ENCODE results near the gene EPB41L1.

EPB41L1 gene

DNA sequence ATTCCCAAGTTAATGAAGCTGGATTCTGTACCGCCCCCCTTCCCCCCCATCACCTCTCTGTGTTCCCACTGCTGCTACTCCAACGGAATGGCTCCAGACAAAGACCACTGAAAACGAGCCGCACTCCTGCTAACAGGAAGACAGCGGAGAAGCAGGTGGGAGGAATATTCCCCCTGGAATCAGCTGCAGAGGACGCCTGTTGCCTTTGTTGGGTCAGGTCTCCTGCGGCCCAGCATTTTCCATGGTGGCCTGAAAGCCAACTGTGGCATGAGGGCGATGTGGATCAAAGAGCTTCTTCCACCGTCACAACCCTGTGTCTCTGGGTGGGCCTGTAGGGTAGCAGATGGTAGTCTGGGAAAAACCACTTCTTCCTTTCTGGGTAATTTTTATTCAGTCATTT is 98.5 kb downstream of the EPB41L1 start:
- Histone ChIP-seq H3K4me2 (ENCODE audit: insufficient read depth, low read length) (no peak overlapping the region), H3K27me3 (ENCODE audit: insufficient read depth, low read length, poor library complexity) (no peaks in the 10 kb centered on the region), H2AFZ (ENCODE audit: low read depth, low read length) (no peak overlapping the region), H3K4me1 (ENCODE audit: insufficient read depth, low read length) (no peaks in the 10 kb centered on the region), H3K79me2 (ENCODE audit: insufficient read depth, low read length) (peaks cover 34% of the 10 kb centered on the region), H3K36me3 (ENCODE audit: insufficient read depth, low read length) (peaks cover 92% of the 10 kb centered on the region), H3K27ac (ENCODE audit: low read length) (no peak overlapping the region), H3K9me3 (ENCODE audit: insufficient read depth, low read length, severe bottlenecking) (no peaks in the 10 kb centered on the region), H3K9ac (ENCODE audit: low read depth, low read length) (no peak overlapping the region), H3K4me3 (ENCODE audit: low read depth in 1 of 2, low read length in 2 of 2) (no peak overlapping the region), H4K20me1 (ENCODE audit: insufficient read depth, low read length) (peaks cover 39% of the 10 kb centered on the region)
- TF ChIP-seq, protein P1, sequence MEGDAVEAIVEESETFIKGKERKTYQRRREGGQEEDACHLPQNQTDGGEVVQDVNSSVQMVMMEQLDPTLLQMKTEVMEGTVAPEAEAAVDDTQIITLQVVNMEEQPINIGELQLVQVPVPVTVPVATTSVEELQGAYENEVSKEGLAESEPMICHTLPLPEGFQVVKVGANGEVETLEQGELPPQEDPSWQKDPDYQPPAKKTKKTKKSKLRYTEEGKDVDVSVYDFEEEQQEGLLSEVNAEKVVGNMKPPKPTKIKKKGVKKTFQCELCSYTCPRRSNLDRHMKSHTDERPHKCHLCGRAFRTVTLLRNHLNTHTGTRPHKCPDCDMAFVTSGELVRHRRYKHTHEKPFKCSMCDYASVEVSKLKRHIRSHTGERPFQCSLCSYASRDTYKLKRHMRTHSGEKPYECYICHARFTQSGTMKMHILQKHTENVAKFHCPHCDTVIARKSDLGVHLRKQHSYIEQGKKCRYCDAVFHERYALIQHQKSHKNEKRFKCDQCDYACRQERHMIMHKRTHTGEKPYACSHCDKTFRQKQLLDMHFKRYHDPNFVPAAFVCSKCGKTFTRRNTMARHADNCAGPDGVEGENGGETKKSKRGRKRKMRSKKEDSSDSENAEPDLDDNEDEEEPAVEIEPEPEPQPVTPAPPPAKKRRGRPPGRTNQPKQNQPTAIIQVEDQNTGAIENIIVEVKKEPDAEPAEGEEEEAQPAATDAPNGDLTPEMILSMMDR (IDR thresholded peaks at IDR 0.05; ENCODE audit: borderline replicate concordance, extremely low read depth, low read length, poor library complexity, severe bottlenecking), result no peak
- no peak for TF ChIP-seq EZH2 (IDR thresholded peaks at IDR 0.05; ENCODE audit: borderline replicate concordance, low read depth, low read length, severe bottlenecking)
- no peak for ATAC-seq (ENCODE audit: insufficient read depth, low read depth)
- no peak for DNase-seq

GRCh38 chr20:36254076-36254475 is 99.5 kb downstream of the EPB41L1 start:
- Histone ChIP-seq H3K27ac (ENCODE audit: low read length) (no peak overlapping the region), H3K4me1 (ENCODE audit: insufficient read depth, low read length) (no peaks in the 10 kb centered on the region), H3K36me3 (ENCODE audit: insufficient read depth, low read length) (peaks cover 85% of the 10 kb centered on the region), H3K79me2 (ENCODE audit: insufficient read depth, low read length) (peaks cover 26% of the 10 kb centered on the region), H2AFZ (ENCODE audit: low read depth, low read length) (no peak overlapping the region), H3K27me3 (ENCODE audit: insufficient read depth, low read length, poor library complexity) (no peaks in the 10 kb centered on the region), H3K9me3 (ENCODE audit: insufficient read depth, low read length, severe bottlenecking) (no peaks in the 10 kb centered on the region), H3K4me2 (ENCODE audit: insufficient read depth, low read length) (no peak overlapping the region), H3K9ac (ENCODE audit: low read depth, low read length) (no peak overlapping the region), H3K4me3 (ENCODE audit: low read depth in 1 of 2, low read length in 2 of 2) (no peak overlapping the region), H4K20me1 (ENCODE audit: insufficient read depth, low read length) (peaks cover 42% of the 10 kb centered on the region)
- TF ChIP-seq, protein P1 (IDR thresholded peaks at IDR 0.05; ENCODE audit: borderline replicate concordance, extremely low read depth, low read length, poor library complexity, severe bottlenecking), result no peak
- TF ChIP-seq EZH2 (IDR thresholded peaks at IDR 0.05; ENCODE audit: borderline replicate concordance, low read depth, low read length, severe bottlenecking), result no peak
- no peak for DNase-seq
- no peak for ATAC-seq (ENCODE audit: insufficient read depth, low read depth)

- H4K20me1 ChIP-seq (ENCODE audit: insufficient read depth, low read length), result peaks cover 37% of the 10 kb centered on the region
- no peak for ATAC-seq (ENCODE audit: insufficient read depth, low read depth)
- H3K27me3 ChIP-seq (ENCODE audit: insufficient read depth, low read length, poor library complexity), result no peaks in the 10 kb centered on the region
Observed at GRCh38 chr20:36255445-36255844, 100.9 kb downstream of the EPB41L1 start.

More at GRCh38 chr20:36255445-36255844, 100.9 kb downstream of the EPB41L1 start:
- Histone ChIP-seq H3K4me1 (ENCODE audit: insufficient read depth, low read length) (no peaks in the 10 kb centered on the region), H3K4me3 (ENCODE audit: low read depth in 1 of 2, low read length in 2 of 2) (no peak overlapping the region), H3K4me2 (ENCODE audit: insufficient read depth, low read length) (no peak overlapping the region), H3K36me3 (ENCODE audit: insufficient read depth, low read length) (peaks cover 73% of the 10 kb centered on the region), H3K27ac (ENCODE audit: low read length) (no peak overlapping the region), H3K9ac (ENCODE audit: low read depth, low read length) (no peak overlapping the region), H2AFZ (ENCODE audit: low read depth, low read length) (no peak overlapping the region), H3K79me2 (ENCODE audit: insufficient read depth, low read length) (peaks cover 19% of the 10 kb centered on the region), H3K9me3 (ENCODE audit: insufficient read depth, low read length, severe bottlenecking) (no peaks in the 10 kb centered on the region)
- TF ChIP-seq EZH2 (IDR thresholded peaks at IDR 0.05; ENCODE audit: borderline replicate concordance, low read depth, low read length, severe bottlenecking), result no peak
- TF ChIP-seq, protein P1 (IDR thresholded peaks at IDR 0.05; ENCODE audit: borderline replicate concordance, extremely low read depth, low read length, poor library complexity, severe bottlenecking), result no peak
- no peak for DNase-seq

All from DND-41 (cell line).